HCT116 (cell line): ENCODE measurements around the gene CPNE7. TPM values are rescaled to one million over a fixed set of nuclear protein-coding genes. Genes with fewer than 3 reads are reported as not detected.

ENCODE experiments used
- ATAC-seq: fragments of 200-7000 bp; cut with Tn5 transposase; 2 replicates; pipeline ENCODE4 v1.9.1; 2020; ENCODE audit warnings: mild to moderate bottlenecking, moderate library complexity
- BruUV-seq: library from RNA; stranded (reverse); fragments of 400-500 nt; replicated peaks from 2 replicates; lab custom pipeline; 2021; lab: Mats Ljungman, UMichigan
- CTCF ChIA-PET: fragments of 300-600 bp; sonication (Branson Sonifier 250); formaldehyde crosslinking; loops from one replicate; lab custom pipeline; 2021; ENCODE audit warnings: antibody characterized with exemption; lab: Charles Lee
- POLR2A ChIA-PET: fragments of 300-600, 350-600 bp; sonication (Branson Sonifier 250); formaldehyde crosslinking; loops from one replicate; lab custom pipeline; 2021; ENCODE audit warnings: antibody characterized with exemption; lab: Charles Lee
- RAD21 ChIA-PET, 2 experiments: fragments of 300-600 bp; sonication (Branson Sonifier 250); formaldehyde crosslinking; loops; one replicate each; lab custom pipeline; 2023; ENCODE audit warnings: low total read pairs in 2 of 2; ENCODE audit not compliant: uncharacterized antibody in 2 of 2, unreplicated experiment in 2 of 2, low non-redundant PET in 1 of 2; lab: Charles Lee
- DNase-seq: peaks from one replicate; pipeline ENCODE4 v3.0.0-alpha.2; 2010; ENCODE audit warnings: low read depth, low spot score
- H2AFZ ChIP-seq: fragments of 200-600 bp; shearing (Covaris generic), sonication (generic); 2 replicates; pipeline ENCODE4 v1.6.1; 2017; ENCODE audit warnings: low read depth, mixed run types, mixed read lengths, antibody characterized with exemption, low read length; ENCODE audit not compliant: poor library complexity, severe bottlenecking
- H3K27ac ChIP-seq: 2 replicates; pipeline ENCODE4 v1.5.1; 2012; ENCODE audit warnings: low read depth, low read length
- H3K27me3 ChIP-seq: fragments of 200-600 bp; sonication (generic); 2 replicates; pipeline ENCODE4 v1.6.1; 2016; ENCODE audit warnings: mixed run types, low read length, mixed read lengths; ENCODE audit not compliant: insufficient read depth
- H3K36me3 ChIP-seq, 2 experiments: fragments of 200-500 bp in 1 of 2; fragments of 200-600 bp in 1 of 2; sonication (Bioruptor generic) in 1 of 2; sonication (generic) in 1 of 2; 2 replicates each; pipeline versions ENCODE4 v1.5.1 to v1.6.1; 2014 to 2016; ENCODE audit warnings: low read length in 2 of 2, inconsistent platforms in 1 of 2, mixed read lengths in 1 of 2, mixed run types in 1 of 2; ENCODE audit not compliant: insufficient read depth in 2 of 2, control insufficient read depth in 1 of 2
- H3K4me1 ChIP-seq, 2 experiments: fragments of 200-600 bp in 1 of 2; sonication (generic) in 1 of 2; 2 replicates each; pipeline versions ENCODE4 v1.5.1 to v1.6.1; 2012 to 2017; ENCODE audit warnings: low read length in 2 of 2, inconsistent platforms in 1 of 2, mild to moderate bottlenecking in 1 of 2, mixed read lengths in 1 of 2, mixed run types in 1 of 2, moderate library complexity in 1 of 2; ENCODE audit not compliant: insufficient read depth in 2 of 2, control insufficient read depth in 1 of 2
- H3K4me2 ChIP-seq: fragments of 200-600 bp; sonication (generic); 2 replicates; pipeline ENCODE4 v1.6.1; 2017; ENCODE audit warnings: mixed run types, low read length, mixed read lengths
- H3K4me3 ChIP-seq, 2 experiments: fragments of 200-600 bp in 1 of 2; sonication (generic) in 1 of 2; replicated peaks in 1 of 2; 2 replicates each; pipeline ENCODE4 v1.5.1; 2011 to 2016; ENCODE audit warnings: low read length in 2 of 2, control low read depth in 1 of 2, low read depth in 1 of 2, mild to moderate bottlenecking in 1 of 2, mixed read lengths in 1 of 2, mixed run types in 1 of 2
- H3K79me2 ChIP-seq: fragments of 200-600 bp; sonication (generic); 2 replicates; pipeline ENCODE4 v1.6.1; 2017; ENCODE audit warnings: mild to moderate bottlenecking, mixed run types, low read length, moderate library complexity, mixed read lengths; ENCODE audit not compliant: insufficient read depth
- H3K9ac ChIP-seq: fragments of 200-600 bp; sonication (generic); 2 replicates; pipeline ENCODE4 v1.6.1; 2016; ENCODE audit warnings: low read length, mixed read lengths
- H3K9me2 ChIP-seq: fragments of 200-600 bp; sonication (generic), shearing (Covaris generic); 2 replicates; pipeline ENCODE4 v1.6.1; 2017; ENCODE audit warnings: mixed run types, mild to moderate bottlenecking, moderate library complexity; ENCODE audit not compliant: insufficient read depth
- H3K9me3 ChIP-seq, 2 experiments: fragments of 200-500 bp in 1 of 2; fragments of 200-600 bp in 1 of 2; sonication (Bioruptor generic) in 1 of 2; sonication (generic) in 1 of 2; 2 replicates each; pipeline ENCODE4 v1.6.1; 2014 to 2017; ENCODE audit warnings: low read length in 2 of 2, mixed read lengths in 2 of 2, inconsistent platforms in 1 of 2, low read depth in 1 of 2, mild to moderate bottlenecking in 1 of 2, mixed run types in 1 of 2, moderate library complexity in 1 of 2; ENCODE audit not compliant: control insufficient read depth in 1 of 2, insufficient read depth in 1 of 2
- H4K20me1 ChIP-seq: fragments of 200-600 bp; sonication (generic), shearing (Covaris generic); 2 replicates; pipeline ENCODE4 v1.6.1; 2017; ENCODE audit warnings: mixed run types, mild to moderate bottlenecking, moderate library complexity; ENCODE audit not compliant: insufficient read depth
- CBX3 ChIP-seq: IDR thresholded peaks from 2 replicates; pipeline ENCODE4 v1.6.1; 2012; ENCODE audit warnings: low read depth
- CTCF ChIP-seq, 3 experiments: fragments of 200-600 bp in 1 of 3; sonication (generic) in 1 of 3; IDR thresholded peaks in 2 of 3; conservative IDR thresholded peaks in 1 of 3; 2 replicates each; pipeline ENCODE4 v1.5.1; 2012 to 2017; ENCODE audit warnings: low read depth in 2 of 3, low read length in 2 of 3, antibody characterized with exemption in 1 of 3, borderline replicate concordance in 1 of 3, control low read depth in 1 of 3, mild to moderate bottlenecking in 1 of 3, mixed read lengths in 1 of 3, mixed run types in 1 of 3, moderate library complexity in 1 of 3; ENCODE audit not compliant: insufficient read depth in 1 of 3
- ELF1 ChIP-seq: IDR thresholded peaks from 2 replicates; pipeline ENCODE4 v1.6.1; 2012; ENCODE audit warnings: low read depth, borderline replicate concordance
- EZH2 ChIP-seq: fragments of 200-600 bp; sonication (generic); IDR thresholded peaks from 2 replicates; pipeline ENCODE4 v1.6.1; 2017; ENCODE audit warnings: antibody characterized with exemption, mixed run types
- EZH2phosphoT487 ChIP-seq: fragments of 200-600 bp; IDR thresholded peaks from 2 replicates; pipeline ENCODE4 v1.6.1; 2018; ENCODE audit warnings: antibody characterized with exemption, borderline replicate concordance
- FOSL1 ChIP-seq: IDR thresholded peaks from 2 replicates; pipeline ENCODE4 v1.6.1; 2012; ENCODE audit warnings: low read depth
- JUND ChIP-seq: IDR thresholded peaks from 2 replicates; pipeline ENCODE4 v1.6.1; 2012
- MAX ChIP-seq: IDR thresholded peaks from 2 replicates; pipeline ENCODE4 v1.6.1; 2012
- POLR2A ChIP-seq: IDR thresholded peaks from 2 replicates; pipeline ENCODE4 v1.7.0; 2011; ENCODE audit warnings: borderline replicate concordance; ENCODE audit not compliant: insufficient read depth, insufficient read length; ENCODE audit errors: extremely low read depth
- RAD21 ChIP-seq: IDR thresholded peaks from 2 replicates; pipeline ENCODE4 v1.6.1; 2012; ENCODE audit warnings: low read depth, mild to moderate bottlenecking
- REST ChIP-seq: IDR thresholded peaks from 2 replicates; pipeline ENCODE4 v1.6.1; 2012; ENCODE audit warnings: low read depth
- SIN3A ChIP-seq: IDR thresholded peaks from 2 replicates; pipeline ENCODE4 v1.6.1; 2012; ENCODE audit warnings: low read depth
- SRF ChIP-seq: IDR thresholded peaks from 2 replicates; pipeline ENCODE4 v1.6.1; 2012; ENCODE audit warnings: low read depth
- TCF7L2 ChIP-seq: IDR thresholded peaks from 2 replicates; pipeline ENCODE4 v1.7.0; 2011; ENCODE audit warnings: borderline replicate concordance, inconsistent platforms; ENCODE audit not compliant: insufficient read depth, insufficient read length; ENCODE audit errors: extremely low read depth
- YY1 ChIP-seq: IDR thresholded peaks from 2 replicates; pipeline ENCODE4 v1.6.1; 2011; ENCODE audit warnings: low read length, low read depth, moderate library complexity, mild to moderate bottlenecking; ENCODE audit not compliant: insufficient replicate concordance; ENCODE audit errors: extremely low read depth
- ZBTB33 ChIP-seq: IDR thresholded peaks from 2 replicates; pipeline ENCODE4 v1.6.1; 2011; ENCODE audit warnings: mild to moderate bottlenecking, low read length, moderate library complexity; ENCODE audit not compliant: insufficient replicate concordance; ENCODE audit errors: extremely low read depth
- ZFX ChIP-seq: fragments of 450-650 bp; IDR thresholded peaks from 2 replicates; pipeline ENCODE4 v1.6.1; 2017
- intact Hi-C: fragments of 100-400 bp; cut with micrococcal nuclease; formaldehyde crosslinking; loops from 2 replicates; pipeline ENCODE4 v1.10.0; 2022
- total RNA-seq: library from RNA; stranded (reverse); gene quantifications from one replicate; pipeline ENCODE4 v1.2.1, GENCODE V29; 2021; ENCODE audit not compliant: unreplicated experiment

CPNE7 gene
- total RNA-seq, 1 experiment from 2014 or later, result 201 TPM

- H3K9me2 ChIP-seq, result no peaks in the 10 kb centered on the region
- H3K4me2 ChIP-seq, result no peak overlapping the region
- no peak overlapping the region for H3K4me3 ChIP-seq
- no peaks in the 10 kb centered on the region for H3K27me3 ChIP-seq
- H3K9me3 ChIP-seq, result no peaks in the 10 kb centered on the region
- no peak overlapping the region for H3K27ac ChIP-seq
- TF ChIP-seq ZBTB33 (no peak), CBX3 (no peak), ZFX (no peak), TCF7L2 (no peak), REST (no peak), FOSL1 (no peak), MAX (no peak), JUND (no peak), SIN3A (no peak), EZH2phosphoT487 (no peak), POLR2A (no peak), CTCF (IDR thresholded peaks at IDR 0.05 in 2 of 3, conservative IDR thresholded peaks at IDR 0.05 in 1 of 3; ENCODE audit: borderline replicate concordance in 1 of 3, insufficient read depth in 1 of 3, low read depth in 2 of 3, low read length in 2 of 3) (no peak), ELF1 (no peak), YY1 (no peak), SRF (no peak), RAD21 (no peak), EZH2 (no peak)
- intact Hi-C loops, result no loop called here
- ATAC-seq (peak; percentile 29; the same call in 1 of the 2 replicates), DNase-seq (no peak)
- H2AFZ ChIP-seq, result no peak overlapping the region
- H3K9ac ChIP-seq, result no peak overlapping the region
- ChIA-PET POLR2A (no interaction called here), CTCF (no interaction called here), RAD21 (no interaction called here)
- no peaks in the 10 kb centered on the region for H3K79me2 ChIP-seq
- no TSS peak for BruUV-seq
- H3K36me3 ChIP-seq, result peaks cover 23 to 46% of the 10 kb centered on the region in 2 experiments; a peak in 3 of 4 replicates
- H3K4me1 ChIP-seq, result no peaks in the 10 kb centered on the region
- no peaks in the 10 kb centered on the region for H4K20me1 ChIP-seq
Observed at GRCh38 chr16:89550421-89551007, 25.0 kb upstream of the CPNE7 start.
